Fibroblast of villous mesenchyme (primary cell): ENCODE measurements around the gene CDK11B. TPM values are rescaled to one million over a fixed set of nuclear protein-coding genes. Genes with fewer than 3 reads are reported as not detected.
"Not testable (repeated sequence)": the region's sequence is repeated elsewhere in the genome, so short reads cannot be mapped to it uniquely, and the experiment has no call there.

ENCODE experiments used
- DNase-seq: peaks from one replicate; pipeline ENCODE4 v3.0.0-alpha.2; 2010; ENCODE audit warnings: low read depth
- H3K4me3 ChIP-seq: 2 replicates; pipeline ENCODE4 v1.5.1; 2011; ENCODE audit warnings: low read depth, mild to moderate bottlenecking, low read length
- CTCF ChIP-seq: IDR thresholded peaks from 2 replicates; pipeline ENCODE4 v1.5.1; 2012; ENCODE audit warnings: low read depth, mild to moderate bottlenecking, low read length; ENCODE audit not compliant: insufficient read depth
- total RNA-seq: library from RNA; depleted of rRNA; stranded (reverse); fragments of >200 nt; gene quantifications from 2 replicates; pipeline ENCODE4 v1.2.3, GENCODE V29; 2012

CDK11B gene
- total RNA-seq, 1 donor: 6.0 TPM

- peak; percentile 48 for TF ChIP-seq CTCF
- no peak for DNase-seq
- H3K4me3 ChIP-seq: no peak overlapping the region
Measured at GRCh38 chr1:1597275-1597930, 61.4 kb downstream of the CDK11B start.

- DNase-seq: no peak
- no peak for TF ChIP-seq CTCF
- H3K4me3 ChIP-seq: no peak overlapping the region
Measured at GRCh38 chr1:1596493-1597274, 62.1 kb downstream of the CDK11B start.

- DNase-seq: not testable (repeated sequence)
Measured at GRCh38 chr1:1595341-1595740, 63.5 kb downstream of the CDK11B start.

GRCh38 chr1:1594602-1595260 lies 64.1 kb downstream of the CDK11B start:
- TF ChIP-seq CTCF: no peak
- no peak overlapping the region for H3K4me3 ChIP-seq
- no peak for DNase-seq

More at GRCh38 chr1:1595341-1595740, 63.5 kb downstream of the CDK11B start:
- H3K4me3 ChIP-seq: not testable (repeated sequence)

GRCh38 chr1:1593834-1594601 lies 64.8 kb downstream of the CDK11B start:
- DNase-seq: no peak
- no peak for TF ChIP-seq CTCF

GRCh38 chr1:1591452-1591851 lies 67.4 kb downstream of the CDK11B start:
- no peak for DNase-seq
- TF ChIP-seq CTCF: no peak
- no peak overlapping the region for H3K4me3 ChIP-seq

More at GRCh38 chr1:1593834-1594601, 64.8 kb downstream of the CDK11B start:
- H3K4me3 ChIP-seq: no peak overlapping the region

Other genes starting within 250 kb of the CDK11B start
- 0.43 and 1.6 TPM in 2 replicates for gene ANKRD65, start 237.7 kb downstream of the CDK11B start, total RNA-seq
- gene VWA1, start 223.3 kb downstream of the CDK11B start, total RNA-seq: 5.6 and 6.8 TPM in 2 replicates
- gene ATAD3C, start 209.3 kb downstream of the CDK11B start, total RNA-seq: under 0.01 and 0.32 TPM in 2 replicates
- gene ATAD3B, start 187.2 kb downstream of the CDK11B start, total RNA-seq: 17.3 and 20.0 TPM in 2 replicates
- gene ATAD3A, start 146.8 kb downstream of the CDK11B start, total RNA-seq: 32.9 and 36.7 TPM in 2 replicates
- 2.2 and 2.3 TPM in 2 replicates for gene TMEM240, start 118.4 kb downstream of the CDK11B start, total RNA-seq
- gene SSU72, start 84.1 kb downstream of the CDK11B start, total RNA-seq: 58.7 and 68.6 TPM in 2 replicates
- 0.43 and 2.6 TPM in 2 replicates for gene FNDC10, start 58.9 kb downstream of the CDK11B start, total RNA-seq
- 58.7 and 62.8 TPM in 2 replicates for gene MIB2, start 43.5 kb downstream of the CDK11B start, total RNA-seq
- gene MMP23B, start 26.8 kb downstream of the CDK11B start, total RNA-seq: 6.5 and 11.0 TPM in 2 replicates
- gene SLC35E2B, start 33.8 kb upstream of the CDK11B start, total RNA-seq: 31.2 and 32.8 TPM in 2 replicates
- gene CDK11A, start 65.4 kb upstream of the CDK11B start, total RNA-seq: 18.1 and 20.9 TPM in 2 replicates
- gene NADK, start 119.5 kb upstream of the CDK11B start, total RNA-seq: 44.0 and 48.6 TPM in 2 replicates
- 107 and 124 TPM in 2 replicates for gene GNB1, start 232.1 kb upstream of the CDK11B start, total RNA-seq